ENCODE data around the gene SQOR.

SQOR gene

GRCh38 chr15:45731343-45731742 is 96.5 kb downstream of the SQOR start:
- TF ChIP-seq CTCF (IDR thresholded peaks at IDR 0.05; ENCODE audit: extremely low read depth, missing control alignments) = no peak
- no peak for DNase-seq (ENCODE audit: low spot score)

- TF ChIP-seq CTCF (IDR thresholded peaks at IDR 0.05; ENCODE audit: extremely low read depth, missing control alignments) = no peak
- DNase-seq (ENCODE audit: low spot score) = no peak
These were observed 97.8 kb downstream of the SQOR start for GRCh38 chr15:45732662-45733061.

- TF ChIP-seq CTCF (IDR thresholded peaks at IDR 0.05; ENCODE audit: extremely low read depth, missing control alignments) = no peak
- DNase-seq (ENCODE audit: low spot score) = no peak
These were observed 99.5 kb downstream of the SQOR start for GRCh38 chr15:45734260-45734711.
